Measurements from ENCODE around the gene YTHDF1. TPM values are rescaled to one million over a fixed set of nuclear protein-coding genes. Genes with fewer than 3 reads are reported as not detected.

Gene YTHDF1
- 16.5 and 19.3 TPM in 2 replicates for total RNA-seq

GRCh38 chr20:63216041-63216848 lies at the start of gene YTHDF1:
YTHDF1 (minus strand) TSS chr20:63216131; CDS start chr20:63215892, 239 bp downstream.

GRCh38 chr20:63254232-63254605 lies 38.3 kb upstream of the YTHDF1 start, which contains the start of gene NKAIN4:
NKAIN4 (minus strand) TSS chr20:63254463; CDS start chr20:63254450, 13 bp downstream.

GRCh38 chr20:63235399-63235983 lies 19.6 kb upstream of the YTHDF1 start, which contains the start of gene BIRC7:
BIRC7 (plus strand) TSS chr20:63235905; CDS start chr20:63236097, 192 bp downstream.

Other genes starting within 250 kb of the YTHDF1 start
- not detected in 2 replicates for gene BHLHE23, start 209.2 kb downstream of the YTHDF1 start, total RNA-seq
- gene BIRC7, start 19.8 kb upstream of the YTHDF1 start, total RNA-seq: not detected in 2 replicates
- gene NKAIN4, start 38.3 kb upstream of the YTHDF1 start, total RNA-seq: not detected in 2 replicates
- gene ARFGAP1, start 56.7 kb upstream of the YTHDF1 start, total RNA-seq: 97.7 and 106 TPM in 2 replicates
- under 0.01 TPM in 1 of 2 replicates, not detected in the other for gene COL20A1, start 77.1 kb upstream of the YTHDF1 start, total RNA-seq
- gene CHRNA4, start 145.2 kb upstream of the YTHDF1 start, total RNA-seq: not detected in 2 replicates